H1 (cell line): ENCODE measurements around the gene ITIH1. TPM values are rescaled to one million over a fixed set of nuclear protein-coding genes. Genes with fewer than 3 reads are reported as not detected.

Experiments used
- CTCF ChIA-PET: fragments of 300-600 bp; sonication (Branson Sonifier 250); formaldehyde crosslinking; loops from one replicate; lab custom pipeline; 2021; ENCODE audit not compliant: partially characterized antibody; lab: Charles Lee
- POLR2A ChIA-PET: fragments of 300-600 bp; sonication (Branson Sonifier 250); formaldehyde crosslinking; loops from one replicate; lab custom pipeline; 2021; ENCODE audit warnings: inconsistent platforms; ENCODE audit not compliant: partially characterized antibody; lab: Charles Lee
- DNase-seq, 2 experiments: peaks; one replicate each; pipeline versions ENCODE4 v3.0.0 to v3.0.0-alpha.2; 2010 to 2022; ENCODE audit warnings: low spot score in 2 of 2, low read depth in 1 of 2, mixed read lengths in 1 of 2
- FAIRE-seq: peaks from 2 replicates; lab custom pipeline; 2011; peaks lifted over from hg19 to GRCh38; lab: Jason Lieb, UNC
- H2AFZ ChIP-seq: 2 replicates; pipeline ENCODE4 v1.8.1; 2012; ENCODE audit warnings: low read length, inconsistent platforms
- H2AK5ac ChIP-seq: 2 replicates; pipeline ENCODE4 v1.6.1; 2013; ENCODE audit warnings: low read depth, low read length
- H2BK120ac ChIP-seq: replicated peaks from 2 replicates; pipeline ENCODE3; 2013; ENCODE audit warnings: low read depth, low read length, inconsistent platforms
- H2BK12ac ChIP-seq: 2 replicates; pipeline ENCODE4 v1.6.1; 2013; ENCODE audit warnings: low read depth, low read length
- H2BK15ac ChIP-seq: 2 replicates; pipeline ENCODE4 v1.6.1; 2013; ENCODE audit warnings: low read length
- H2BK20ac ChIP-seq: 2 replicates; pipeline ENCODE4 v1.6.1; 2013; ENCODE audit warnings: low read length
- H2BK5ac ChIP-seq: 2 replicates; pipeline ENCODE4 v1.6.1; 2013; ENCODE audit warnings: low read depth, low read length
- H3K14ac ChIP-seq: 2 replicates; pipeline ENCODE4 v1.6.1; 2013; ENCODE audit warnings: inconsistent platforms; ENCODE audit not compliant: insufficient read length
- H3K18ac ChIP-seq: 2 replicates; pipeline ENCODE4 v1.6.1; 2013; ENCODE audit warnings: low read length; ENCODE audit errors: extremely low read depth
- H3K23ac ChIP-seq: 2 replicates; pipeline ENCODE4 v1.6.1; 2013; ENCODE audit warnings: inconsistent platforms; ENCODE audit not compliant: insufficient read length
- H3K23me2 ChIP-seq: 2 replicates; pipeline ENCODE4 v1.6.1; 2013; ENCODE audit warnings: low read depth, low read length
- H3K27ac ChIP-seq: 2 replicates; pipeline ENCODE4 v1.6.1; 2011; ENCODE audit warnings: low read depth, low read length, inconsistent platforms
- H3K27me3 ChIP-seq, 4 experiments: replicated peaks in 1 of 4; 1 replicate in 1 of 4; 2 replicates in 3 of 4; pipeline versions ENCODE4 v1.6.1 to v1.8.1; 2011 to 2013; ENCODE audit warnings: low read length in 3 of 4, mild to moderate bottlenecking in 3 of 4, inconsistent platforms in 2 of 4, mixed read lengths in 2 of 4, moderate library complexity in 1 of 4; ENCODE audit not compliant: control insufficient read depth in 3 of 4, insufficient read depth in 3 of 4; ENCODE audit errors: extremely low read depth in 1 of 4
- H3K36me3 ChIP-seq, 4 experiments: 2 replicates each; pipeline versions ENCODE4 v1.6.1 to v1.8.1; 2011 to 2013; ENCODE audit warnings: mild to moderate bottlenecking in 4 of 4, low read length in 3 of 4, moderate library complexity in 2 of 4, control low read depth in 1 of 4, inconsistent platforms in 1 of 4; ENCODE audit not compliant: insufficient read depth in 4 of 4, control insufficient read depth in 2 of 4
- H3K4ac ChIP-seq: replicated peaks from 2 replicates; pipeline ENCODE3; 2013; ENCODE audit warnings: low read length, low read depth, mixed read lengths, inconsistent platforms; ENCODE audit not compliant: insufficient read length
- H3K4me1 ChIP-seq, 4 experiments: replicated peaks in 1 of 4; 1 replicate in 1 of 4; 2 replicates in 3 of 4; pipeline versions ENCODE4 v1.6.1 to v1.8.1; 2011 to 2013; ENCODE audit warnings: low read length in 3 of 4, inconsistent platforms in 2 of 4, mixed read lengths in 1 of 4; ENCODE audit not compliant: insufficient read depth in 4 of 4, control insufficient read depth in 3 of 4
- H3K4me2 ChIP-seq, 2 experiments: 2 replicates each; pipeline versions ENCODE4 v1.6.1 to v1.8.1; 2011 to 2013; ENCODE audit warnings: low read depth in 2 of 2, low read length in 2 of 2, control low read depth in 1 of 2, inconsistent platforms in 1 of 2, mild to moderate bottlenecking in 1 of 2; ENCODE audit not compliant: insufficient read depth in 1 of 2
- H3K4me3 ChIP-seq, 4 experiments: fragments of 200-600, 300-600 bp in 1 of 4; sonication (generic), shearing (Covaris generic), sonication (Bioruptor Twin) in 1 of 4; 2 replicates each; pipeline versions ENCODE4 v1.5.1 to v1.8.1; 2011 to 2016; ENCODE audit warnings: low read length in 4 of 4, low read depth in 3 of 4, control low read depth in 2 of 4, inconsistent platforms in 2 of 4, mild to moderate bottlenecking in 2 of 4, mixed read lengths in 1 of 4, moderate library complexity in 1 of 4; ENCODE audit not compliant: insufficient read depth in 2 of 4; ENCODE audit errors: extremely low read depth in 1 of 4
- H3K56ac ChIP-seq: replicated peaks from 2 replicates; pipeline ENCODE3; 2013; ENCODE audit warnings: low read depth, mild to moderate bottlenecking, mixed read lengths, low read length, inconsistent platforms; ENCODE audit not compliant: insufficient read length
- H3K79me1 ChIP-seq: 2 replicates; pipeline ENCODE4 v1.6.1; 2013; ENCODE audit warnings: low read depth, low read length, control low read depth
- H3K79me2 ChIP-seq, 2 experiments: 2 replicates each; pipeline versions ENCODE4 v1.6.1 to v1.8.1; 2012 to 2013; ENCODE audit warnings: low read length in 2 of 2, mild to moderate bottlenecking in 2 of 2, inconsistent platforms in 1 of 2; ENCODE audit not compliant: insufficient read depth in 2 of 2, control insufficient read depth in 1 of 2
- H3K9ac ChIP-seq, 4 experiments: replicated peaks in 1 of 4; 1 replicate in 1 of 4; 2 replicates in 3 of 4; pipeline versions ENCODE4 v1.6.1 to v1.8.1; 2011 to 2013; ENCODE audit warnings: low read depth in 3 of 4, low read length in 3 of 4, control low read depth in 2 of 4, mild to moderate bottlenecking in 2 of 4, moderate library complexity in 2 of 4, inconsistent platforms in 1 of 4; ENCODE audit errors: extremely low read depth in 1 of 4
- H3K9me3 ChIP-seq, 2 experiments: 2 replicates each; pipeline versions ENCODE4 v1.6.1 to v1.8.1; 2012 to 2013; ENCODE audit warnings: mild to moderate bottlenecking in 2 of 2, moderate library complexity in 2 of 2, control low read depth in 1 of 2, inconsistent platforms in 1 of 2, low read depth in 1 of 2, low read length in 1 of 2, mixed read lengths in 1 of 2; ENCODE audit not compliant: insufficient read depth in 2 of 2
- H4K20me1 ChIP-seq, 2 experiments: replicated peaks in 1 of 2; 2 replicates each; pipeline versions ENCODE3 to v1.8.1; 2011 to 2013; ENCODE audit warnings: inconsistent platforms in 2 of 2, low read length in 2 of 2, mild to moderate bottlenecking in 1 of 2; ENCODE audit not compliant: insufficient read depth in 2 of 2, control insufficient read depth in 1 of 2
- H4K5ac ChIP-seq: 2 replicates; pipeline ENCODE4 v1.6.1; 2013; ENCODE audit warnings: low read length, low read depth, mixed read lengths, inconsistent platforms; ENCODE audit not compliant: insufficient read length
- H4K8ac ChIP-seq: 2 replicates; pipeline ENCODE4 v1.8.0; 2013; ENCODE audit warnings: mild to moderate bottlenecking, moderate library complexity, low read length, inconsistent platforms; ENCODE audit not compliant: insufficient read depth; ENCODE audit errors: extremely low read depth
- H4K91ac ChIP-seq: replicated peaks from 2 replicates; pipeline ENCODE3; 2013; ENCODE audit warnings: low read length, mixed read lengths, inconsistent platforms; ENCODE audit not compliant: insufficient read length
- CBX5 ChIP-seq: fragments of 300-800, 300-1000 bp; sonication (generic); IDR thresholded peaks from 2 replicates; pipeline ENCODE4 v1.7.1; 2016; ENCODE audit warnings: antibody characterized with exemption, low read length, low read depth
- FOSL1 ChIP-seq: IDR thresholded peaks from 2 replicates; pipeline ENCODE4 v1.6.1; 2011; ENCODE audit warnings: mild to moderate bottlenecking, low read depth, low read length, moderate library complexity; ENCODE audit not compliant: insufficient read depth
- HDAC6 ChIP-seq: IDR thresholded peaks from one replicate; pipeline ENCODE4 v1.7.1; 2012; ENCODE audit warnings: low read depth, mild to moderate bottlenecking, inconsistent platforms, low read length, moderate library complexity
- PHF8 ChIP-seq: fragments of 200-600 bp; sonication (generic); conservative IDR thresholded peaks from 2 replicates; pipeline ENCODE4 v1.7.1; 2012; ENCODE audit warnings: low read depth, mild to moderate bottlenecking, inconsistent platforms, low read length, moderate library complexity
- YY1 ChIP-seq: IDR thresholded peaks from 2 replicates; pipeline ENCODE4 v1.6.1; 2011; ENCODE audit warnings: low read depth, mild to moderate bottlenecking, low read length
- WGBS, 2 experiments: shearing (Covaris generic) in 1 of 2; methylation state at CpG; one replicate each; pipeline versions ENCODE4 v1.1.6 to v1.1.7; 2013 to 2015; ENCODE audit warnings: low lambda C conversion rate in 2 of 2, mixed read lengths in 2 of 2, inconsistent platforms in 1 of 2, low coverage in 1 of 2, missing lambda C conversion rate in 1 of 2; ENCODE audit not compliant: insufficient replicate concordance in 2 of 2, insufficient coverage in 1 of 2, insufficient read length in 1 of 2; ENCODE audit errors: extremely low coverage in 1 of 2, missing lambda C conversion rate in 1 of 2; 5-methylcytosine and 5-hydroxymethylcytosine counted together
- polyA plus RNA-seq, 7 experiments: library from polyadenylated mRNA; depleted of rRNA in 3 of 7; stranded (reverse) in 5 of 7; unstranded in 2 of 7; fragments of >200 nt in 5 of 7; fragments of 200-250 nt in 2 of 7; gene quantifications; 1 replicate in 5 of 7; 2 replicates in 1 of 7; 4 replicates in 1 of 7; pipeline versions ENCODE4 v1.2.1 to v1.2.3, GENCODE V29; 2011 to 2013; ENCODE audit warnings: missing spikeins in 2 of 7, mixed read lengths in 2 of 7
- total RNA-seq: library from RNA; stranded (reverse); fragmentation: NEBNext Ultra II Directional; extraction: Animal tissue kit (Norgen Biotek cat#: 25700); gene quantifications from 2 replicates; pipeline ENCODE4 v1.2.1, GENCODE V29; 2021
- TF ChIP-seq, protein P1 (sequence below): IDR thresholded peaks from 2 replicates; pipeline ENCODE4 v1.6.1; 2012; ENCODE audit warnings: inconsistent platforms

Gene ITIH1
- total and polyA plus RNA-seq, 2 of the 8 experiments (the other 6 are each of a cell fraction or from before 2014, with no cell fraction given) = not detected

DNA sequence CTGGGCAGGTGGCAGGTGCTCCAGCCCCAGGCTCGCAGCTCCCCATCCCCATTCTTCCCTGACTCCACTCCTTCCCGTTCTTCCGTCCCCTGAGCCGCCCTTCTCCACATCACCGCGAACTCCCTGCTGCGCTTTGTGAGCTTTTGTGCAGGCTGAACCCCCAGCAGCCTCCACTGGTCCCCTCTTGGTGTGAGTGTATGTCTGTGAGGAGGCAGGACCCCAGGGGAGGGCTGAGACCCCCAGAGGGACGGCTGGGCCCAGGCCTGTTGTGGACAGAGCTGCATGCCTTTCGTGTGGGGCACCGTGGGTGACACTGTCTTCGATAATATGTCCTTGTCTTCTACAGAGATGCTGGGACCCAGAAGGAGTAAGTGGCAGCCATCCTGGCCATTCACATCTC, 9.8 kb downstream of the ITIH1 start:
- Histone ChIP-seq H4K5ac (no peak overlapping the region), H3K4me3 (no peak overlapping the region), H4K91ac (no peak overlapping the region), H3K36me3 (no peaks in the 10 kb centered on the region), H2BK120ac (no peak overlapping the region), H3K79me2 (no peaks in the 10 kb centered on the region), H2BK12ac (no peak overlapping the region), H2BK20ac (no peak overlapping the region), H3K56ac (no peak overlapping the region), H2BK15ac (no peak overlapping the region), H3K27me3 (no peaks in the 10 kb centered on the region), H3K4me2 (no peak overlapping the region), H3K23me2 (no peaks in the 10 kb centered on the region), H3K18ac (no peak overlapping the region), H4K8ac (no peak overlapping the region), H2AFZ (no peak overlapping the region), H3K4me1 (0 out of 7 replicates have a peak, but pooled peaks cover 0 to 2% (median 0%) of the 10 kb centered on the region in 4 experiments), H3K9ac (no peak overlapping the region), H3K14ac (no peak overlapping the region), H4K20me1 (peaks cover 0 to 3% of the 10 kb centered on the region in 2 experiments), H2BK5ac (no peak overlapping the region), H3K9me3 (no peaks in the 10 kb centered on the region), H3K27ac (no peak overlapping the region), H3K4ac (no peak overlapping the region), H3K79me1 (no peaks in the 10 kb centered on the region), H2AK5ac (no peak overlapping the region), H3K23ac (no peak overlapping the region)
- DNase-seq (no peak), FAIRE-seq (no peak)
- no peak for TF ChIP-seq HDAC6
- TF ChIP-seq PHF8 = no peak
- TF ChIP-seq FOSL1 = no peak
- TF ChIP-seq, protein P1, sequence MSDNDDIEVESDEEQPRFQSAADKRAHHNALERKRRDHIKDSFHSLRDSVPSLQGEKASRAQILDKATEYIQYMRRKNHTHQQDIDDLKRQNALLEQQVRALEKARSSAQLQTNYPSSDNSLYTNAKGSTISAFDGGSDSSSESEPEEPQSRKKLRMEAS = no peak
- no peak for TF ChIP-seq CBX5
- no peak for TF ChIP-seq YY1
- 85% methylated on average over 10 of the region's 11 CpGs; no CpG with 5 or more reads in 1 of the 2 experiments for WGBS, 2 experiments
- ChIA-PET POLR2A (interaction anchor here (1.1 to 1.5 kb wide), 2 partner anchors 9 to 12 kb away, joined by 4 read pairs; no protein-coding TSS in a partner anchor), CTCF (interaction anchor here (0.8 to 3.2 kb wide), 7 partner anchors 8 to 128 kb away, joined by 3 to 26 read pairs (median 3); no protein-coding TSS in a partner anchor)
